ENCODE results near the gene SAMD4B. TPM values are rescaled to one million over a fixed set of nuclear protein-coding genes. Genes with fewer than 3 reads are reported as not detected.

The SAMD4B gene
- total RNA-seq, 1 donor from 2014 or later, result 22.4 TPM

DNA sequence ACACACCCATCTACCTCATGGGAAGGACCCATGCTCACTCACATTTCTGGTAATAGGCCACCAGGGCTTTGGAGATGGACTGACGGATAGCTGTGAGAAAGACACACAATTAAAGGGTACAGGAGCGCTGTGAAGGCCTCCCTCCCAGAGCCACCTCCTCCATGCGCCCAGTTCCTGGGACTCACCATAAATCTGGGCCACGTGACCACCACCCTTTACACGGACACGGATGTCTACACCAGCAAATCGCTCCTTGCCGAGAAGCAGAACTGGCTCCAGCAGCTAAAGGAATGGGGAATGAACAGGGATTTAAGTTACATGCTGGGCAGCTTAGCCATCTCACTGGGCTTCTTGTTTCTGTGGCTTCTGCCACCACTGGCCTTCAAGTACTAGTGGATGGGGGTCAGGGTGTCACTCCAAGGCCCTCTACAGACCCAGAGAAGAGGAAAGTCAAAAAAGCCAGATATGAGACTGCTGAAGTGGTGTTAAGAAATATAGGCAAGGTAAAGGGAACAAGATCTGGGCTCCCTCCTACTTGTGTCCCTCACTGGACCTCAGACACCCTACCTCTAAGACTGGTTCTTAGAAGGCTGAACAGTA lies 91.4 kb downstream of the SAMD4B start:
- Histone ChIP-seq H3K4me1 (ENCODE audit: control insufficient read depth in 3 of 3, insufficient read depth in 3 of 3, low read length in 3 of 3) (peaks cover 27 to 45% (median 33%) of the 10 kb centered on the region in 3 donors), H3K9ac (ENCODE audit: low read depth in 1 of 3, low read length in 3 of 3) (no peak overlapping the region)

DNA sequence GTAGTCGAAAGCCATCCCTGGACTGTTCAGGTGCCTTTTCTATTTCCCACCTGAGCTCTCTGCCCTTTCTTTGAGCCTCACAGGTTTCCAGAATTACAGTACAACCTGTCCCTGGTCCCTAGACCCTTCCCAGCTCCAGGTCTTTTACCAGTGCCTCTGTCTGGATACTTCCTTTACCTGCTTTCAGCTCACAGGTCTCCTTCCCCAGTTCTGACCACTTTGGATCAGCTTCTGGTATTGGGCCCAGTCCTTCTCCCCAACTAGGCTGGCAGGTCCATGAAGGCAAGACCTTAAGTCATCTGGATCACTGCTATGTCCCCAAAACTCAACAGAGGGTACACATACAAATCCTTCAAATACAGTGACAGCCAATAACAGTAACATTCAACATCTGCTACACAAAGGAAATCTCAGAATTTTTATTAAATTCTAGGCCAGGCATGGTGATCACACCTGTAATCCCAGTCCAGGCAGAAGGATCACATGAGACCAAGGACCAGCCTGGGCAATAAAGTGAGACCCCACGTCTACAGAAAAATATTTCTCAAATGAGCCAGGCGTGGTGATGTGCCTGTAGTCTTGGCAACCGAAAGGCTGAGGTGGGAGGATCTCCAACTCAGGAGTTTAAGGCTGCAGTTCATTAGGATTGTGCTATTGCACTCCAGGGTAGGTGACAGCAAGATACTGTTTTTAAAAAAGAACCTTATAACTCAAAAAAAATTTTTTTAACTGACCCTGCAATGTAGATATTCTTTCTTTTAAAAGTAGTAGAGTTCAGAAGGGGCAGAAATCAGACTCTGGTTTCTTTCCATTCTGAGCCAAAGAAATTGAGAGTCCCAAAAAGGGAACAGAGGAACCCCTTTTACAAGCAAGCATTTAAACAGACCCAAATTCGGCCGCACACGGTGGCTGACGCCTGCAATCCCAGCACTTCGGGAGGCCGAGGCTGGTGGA lies 92.2 kb downstream of the SAMD4B start:
- Histone ChIP-seq H3K27me3 (ENCODE audit: control insufficient read depth in 3 of 3, insufficient read depth in 3 of 3, low read length in 3 of 3) (peaks cover 0 to 3% (median 0%) of the 10 kb centered on the region in 3 donors), H3K4me3 (ENCODE audit: low read length in 3 of 3) (peak overlapping the region; percentile 95 to 99 (median 98)), H3K27ac (ENCODE audit: low read depth, low read length) (no peak overlapping the region), H3K9ac (ENCODE audit: low read depth in 1 of 3, low read length in 3 of 3) (peak overlapping the region; percentile 97 to 99 (median 98)), H3K4me1 (ENCODE audit: control insufficient read depth in 3 of 3, insufficient read depth in 3 of 3, low read length in 3 of 3) (peaks cover 22 to 39% (median 27%) of the 10 kb centered on the region in 3 donors), H3K36me3 (ENCODE audit: control insufficient read depth in 3 of 3, insufficient read depth in 3 of 3, low read length in 3 of 3) (peaks cover 25 to 27% (median 27%) of the 10 kb centered on the region in 3 donors), H3K9me3 (ENCODE audit: control insufficient read depth in 3 of 3, low read length in 3 of 3) (no peaks in the 10 kb centered on the region)

More for the DNA sequence above, 91.4 kb downstream of the SAMD4B start:
- Histone ChIP-seq H3K9me3 (ENCODE audit: control insufficient read depth in 3 of 3, low read length in 3 of 3) (no peaks in the 10 kb centered on the region), H3K4me3 (ENCODE audit: low read length in 3 of 3) (no peak overlapping the region), H3K36me3 (ENCODE audit: control insufficient read depth in 3 of 3, insufficient read depth in 3 of 3, low read length in 3 of 3) (peaks cover 25 to 27% (median 27%) of the 10 kb centered on the region in 3 donors), H3K27me3 (ENCODE audit: control insufficient read depth in 3 of 3, insufficient read depth in 3 of 3, low read length in 3 of 3) (no peaks in the 10 kb centered on the region), H3K27ac (ENCODE audit: low read depth, low read length) (no peak overlapping the region)

Small RNAs within 50 kb of the gene (small RNA-seq; reads per million reads assigned to genes)
- gene AC011445.2 (0.09 reads per million), gene MIR4530 (not detected), gene RN7SL566P (not detected)

Other genes with a start within 250 kb of the SAMD4B start
- gene PAK4, start 216.6 kb upstream of the SAMD4B start, total RNA-seq, result 2.1 TPM
- not detected for gene NCCRP1, start 145.5 kb upstream of the SAMD4B start, total RNA-seq
- gene SYCN, start 138.2 kb upstream of the SAMD4B start, total RNA-seq, result not detected
- not detected for gene IFNL3, start 97.4 kb upstream of the SAMD4B start, total RNA-seq
- gene IFNL4, start 93.6 kb upstream of the SAMD4B start, total RNA-seq, result not detected
- gene IFNL2, start 74.0 kb upstream of the SAMD4B start, total RNA-seq, result not detected
- not detected for gene IFNL1, start 46.0 kb upstream of the SAMD4B start, total RNA-seq
- 0.52 TPM for gene LRFN1, start 21.6 kb upstream of the SAMD4B start, total RNA-seq
- gene GMFG, start 6.4 kb upstream of the SAMD4B start, total RNA-seq, result 20.9 TPM
- 25.1 TPM for gene PAF1, start 48.7 kb downstream of the SAMD4B start, total RNA-seq
- 9.4 TPM for gene MED29, start 49.0 kb downstream of the SAMD4B start, total RNA-seq
- 3.1 TPM for gene ZFP36, start 64.4 kb downstream of the SAMD4B start, total RNA-seq
- 15.7 TPM for gene PLEKHG2, start 70.2 kb downstream of the SAMD4B start, total RNA-seq
- 128 TPM for gene RPS16, start 93.5 kb downstream of the SAMD4B start, total RNA-seq
- gene SUPT5H, start 103.2 kb downstream of the SAMD4B start, total RNA-seq, result 40.7 TPM
- 40.7 TPM for gene TIMM50, start 138.4 kb downstream of the SAMD4B start, total RNA-seq
- gene DLL3, start 156.5 kb downstream of the SAMD4B start, total RNA-seq, result not detected
- gene SELENOV, start 172.7 kb downstream of the SAMD4B start, total RNA-seq, result not detected
- gene EID2B, start 190.4 kb downstream of the SAMD4B start, total RNA-seq, result 2.6 TPM
- gene EID2, start 197.7 kb downstream of the SAMD4B start, total RNA-seq, result 6.8 TPM